Measurements from ENCODE around the gene EIF5A.

The EIF5A gene

DNA sequence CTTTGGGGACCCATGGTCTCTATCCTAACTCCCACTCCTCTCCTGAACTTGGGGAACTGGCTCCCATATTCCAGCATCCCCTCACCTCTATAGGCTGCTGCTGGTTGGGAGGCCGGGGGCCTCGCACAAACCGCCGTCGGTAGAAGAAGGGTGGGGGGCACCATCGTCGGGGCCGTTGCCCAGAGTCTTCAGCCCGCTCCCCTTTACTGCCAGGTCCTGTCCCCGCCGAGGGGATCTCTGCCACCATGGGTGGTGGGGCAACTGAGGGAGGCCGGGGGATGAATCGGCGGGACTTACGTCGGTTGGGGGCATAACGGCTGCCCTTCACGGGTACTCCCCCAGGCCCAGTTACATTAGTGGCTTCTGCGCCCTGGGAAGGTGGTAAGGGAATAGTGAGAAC is 17.3 kb upstream of the EIF5A start:
- DNase-seq (ENCODE audit: insufficient read length) = no peak
- no peak for FAIRE-seq
- TF ChIP-seq POLR2AphosphoS5 (IDR thresholded peaks at IDR 0.05; ENCODE audit: low read depth, low read length) (no peak), POLR2A (IDR thresholded peaks at IDR 0.05; ENCODE audit: low read depth, low read length) (no peak), TAF1 (IDR thresholded peaks at IDR 0.05; ENCODE audit: borderline replicate concordance, low read depth, low read length) (no peak)

DNA sequence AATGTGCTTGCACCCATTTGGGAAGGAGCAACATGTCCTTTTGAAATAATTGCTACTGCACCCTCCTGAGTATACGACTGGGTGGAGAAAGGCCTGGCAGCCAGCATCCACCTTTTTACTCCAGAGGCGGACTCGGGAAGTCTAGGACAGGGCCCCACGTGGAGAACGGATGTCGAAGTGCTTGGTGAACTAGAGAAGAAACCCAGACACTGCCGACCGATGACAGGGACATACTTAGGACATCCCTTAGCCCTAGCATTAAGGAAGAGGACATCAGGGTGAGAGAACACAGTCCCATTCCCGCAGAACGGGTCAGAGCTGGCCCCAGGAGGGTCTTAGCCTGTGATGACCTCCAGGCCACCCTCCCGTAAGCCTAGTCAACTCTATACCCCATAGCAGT is 16.7 kb upstream of the EIF5A start:
- DNase-seq (ENCODE audit: insufficient read length) = no peak
- no peak for FAIRE-seq
- no peak for TF ChIP-seq POLR2A (IDR thresholded peaks at IDR 0.05; ENCODE audit: low read depth, low read length)
- TF ChIP-seq TAF1 (IDR thresholded peaks at IDR 0.05; ENCODE audit: borderline replicate concordance, low read depth, low read length) = no peak
- no peak for TF ChIP-seq POLR2AphosphoS5 (IDR thresholded peaks at IDR 0.05; ENCODE audit: low read depth, low read length)

DNA sequence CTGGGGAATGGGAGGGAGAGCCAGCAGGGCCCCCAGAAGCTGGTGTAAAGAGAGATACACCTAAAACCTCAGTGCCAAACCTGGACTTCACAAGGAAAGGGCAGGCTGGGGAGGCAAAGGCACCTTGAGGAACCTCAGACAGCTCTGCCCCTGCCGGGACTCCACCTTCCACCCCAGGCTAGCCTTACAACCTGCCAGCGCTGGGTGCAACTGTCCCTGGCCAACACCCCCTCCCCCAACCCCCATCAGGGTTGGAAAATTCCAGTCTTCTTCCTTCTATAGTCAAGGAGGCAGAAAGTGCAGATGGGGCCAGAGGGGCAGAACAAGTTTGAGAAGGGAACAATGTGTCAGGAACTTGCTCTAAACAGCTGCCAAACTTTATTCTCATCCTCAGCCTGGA is 15.2 kb upstream of the EIF5A start:
- TF ChIP-seq POLR2AphosphoS5 (IDR thresholded peaks at IDR 0.05; ENCODE audit: low read depth, low read length) (no peak), POLR2A (IDR thresholded peaks at IDR 0.05; ENCODE audit: low read depth, low read length) (no peak), TAF1 (IDR thresholded peaks at IDR 0.05; ENCODE audit: borderline replicate concordance, low read depth, low read length) (no peak)
- FAIRE-seq = no peak
- DNase-seq (ENCODE audit: insufficient read length) = no peak

DNA sequence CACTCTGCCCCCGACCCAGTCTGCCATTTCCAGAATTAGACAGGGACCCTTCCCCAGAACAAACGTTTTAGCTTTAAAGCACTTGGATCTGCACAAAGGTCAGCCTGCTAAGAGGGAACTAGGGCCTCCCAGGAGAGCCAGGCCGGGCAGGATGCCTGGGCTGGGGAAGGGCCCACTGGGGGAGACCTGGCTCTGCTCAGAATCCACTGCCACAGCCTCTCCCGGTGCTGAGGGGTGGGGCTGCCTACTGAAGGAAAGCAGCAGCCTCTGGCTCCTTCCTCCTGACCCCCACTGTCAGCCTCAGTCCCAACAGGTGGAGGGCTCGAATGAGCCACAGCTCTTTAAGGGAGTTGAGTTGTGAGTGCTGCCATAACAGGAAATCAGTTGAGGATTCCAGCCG is 14.7 kb upstream of the EIF5A start:
- FAIRE-seq (no peak), DNase-seq (ENCODE audit: insufficient read length) (no peak)
- no peak for TF ChIP-seq POLR2AphosphoS5 (IDR thresholded peaks at IDR 0.05; ENCODE audit: low read depth, low read length)
- TF ChIP-seq POLR2A (IDR thresholded peaks at IDR 0.05; ENCODE audit: low read depth, low read length) = no peak
- no peak for TF ChIP-seq TAF1 (IDR thresholded peaks at IDR 0.05; ENCODE audit: borderline replicate concordance, low read depth, low read length)

DNA sequence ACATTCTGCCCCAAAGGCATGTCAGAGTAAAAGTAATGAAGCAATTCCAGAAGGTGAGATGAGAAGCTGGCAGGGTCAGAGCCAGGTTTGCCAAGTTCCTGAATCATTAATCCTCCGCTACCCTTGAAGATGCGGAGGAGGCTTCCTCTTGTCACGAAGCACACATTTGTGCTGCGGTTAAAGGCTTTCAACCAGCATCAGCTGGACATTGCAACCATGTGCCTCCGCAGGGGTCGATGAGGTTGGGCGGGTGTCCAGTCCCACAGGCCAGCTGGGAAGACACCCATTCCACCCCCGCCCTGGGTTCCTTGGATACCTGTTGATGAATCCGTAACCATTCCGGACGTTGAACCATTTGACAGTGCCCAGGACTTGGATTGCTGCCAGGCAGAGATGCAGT is 14.3 kb upstream of the EIF5A start:
- no peak for DNase-seq (ENCODE audit: insufficient read length)
- no peak for TF ChIP-seq POLR2AphosphoS5 (IDR thresholded peaks at IDR 0.05; ENCODE audit: low read depth, low read length)
- TF ChIP-seq POLR2A (IDR thresholded peaks at IDR 0.05; ENCODE audit: low read depth, low read length) = no peak
- no peak for TF ChIP-seq TAF1 (IDR thresholded peaks at IDR 0.05; ENCODE audit: borderline replicate concordance, low read depth, low read length)
- FAIRE-seq = no peak

DNA sequence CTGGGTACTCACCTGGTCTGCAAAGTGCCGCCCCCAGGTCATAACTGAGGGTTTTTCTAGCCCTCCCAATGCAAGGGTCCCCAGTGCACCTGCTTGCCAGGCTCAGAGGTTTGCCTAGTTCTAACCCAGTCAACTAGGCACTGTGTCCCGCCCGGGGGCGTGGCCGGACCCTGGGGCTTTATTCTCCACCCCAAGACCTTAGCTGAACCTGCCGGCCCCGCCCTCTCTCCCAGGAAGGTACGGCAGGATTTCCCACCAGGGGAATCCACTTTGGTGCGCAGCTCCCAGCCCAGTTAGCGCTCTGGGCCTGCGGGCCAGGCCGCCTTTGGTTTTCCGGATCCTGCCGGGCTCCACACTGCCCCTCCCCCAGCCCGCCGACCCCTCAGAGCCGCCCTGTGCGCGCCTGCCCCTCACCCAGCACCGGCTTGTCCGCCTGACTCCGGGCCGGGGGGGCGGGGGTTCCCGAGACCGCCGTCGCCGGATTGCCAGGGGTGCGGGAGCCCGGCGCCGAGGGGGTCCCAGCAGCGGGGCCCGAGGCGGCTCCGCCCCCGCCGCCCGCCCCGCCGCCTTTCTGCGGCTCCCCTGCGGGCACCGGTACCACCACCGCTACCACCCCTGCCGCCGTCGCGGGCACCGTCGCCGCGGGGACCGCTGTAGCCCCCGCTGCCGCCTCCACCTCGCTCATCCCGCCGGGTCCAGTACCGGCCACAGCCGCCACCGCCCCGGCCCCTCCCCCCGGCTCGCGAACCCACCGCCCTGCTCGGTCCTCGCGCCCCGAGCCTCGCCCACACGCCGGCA is 13.4 kb upstream of the EIF5A start:
- FAIRE-seq = no peak
- TF ChIP-seq TAF1 (IDR thresholded peaks at IDR 0.05; ENCODE audit: borderline replicate concordance, low read depth, low read length) = no peak
- no peak for TF ChIP-seq POLR2A (IDR thresholded peaks at IDR 0.05; ENCODE audit: low read depth, low read length)
- TF ChIP-seq POLR2AphosphoS5 (IDR thresholded peaks at IDR 0.05; ENCODE audit: low read depth, low read length) = no peak
- no peak for DNase-seq (ENCODE audit: insufficient read length)

DNA sequence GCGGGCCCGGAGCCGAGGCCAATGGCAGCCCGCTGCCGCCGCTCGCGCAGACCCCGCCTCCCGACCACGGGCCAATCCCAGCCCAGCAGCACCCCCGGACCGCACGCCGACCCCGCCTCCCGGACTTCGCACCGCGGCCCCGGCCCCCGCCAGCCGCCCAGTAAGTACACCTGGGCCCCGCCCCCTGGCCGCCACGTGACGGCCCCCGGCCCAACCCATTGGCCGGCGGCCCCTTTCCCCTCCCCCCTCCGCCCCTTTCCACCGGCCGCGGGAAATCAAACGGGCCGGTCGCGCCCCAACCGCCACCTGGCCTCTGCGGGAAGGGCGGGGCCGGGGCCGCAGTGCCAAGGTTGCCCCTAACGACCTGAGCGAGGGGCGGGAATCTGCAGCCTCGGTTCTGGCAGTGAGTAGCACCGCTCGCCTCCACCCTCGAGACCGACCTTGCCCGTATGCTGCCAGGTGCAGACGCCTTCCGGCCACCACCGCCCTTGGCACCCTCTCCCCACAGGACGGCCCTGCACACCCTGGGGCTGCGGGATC is 12.7 kb upstream of the EIF5A start, which contains the start of gene YBX2:
YBX2 (minus strand) TSS at position 26 of the 540 bp plus-strand sequence. CDS start 139 bp downstream, outside the sequence.
- DNase-seq (ENCODE audit: insufficient read length) = peak; percentile 86
- FAIRE-seq = peak; percentile 62
- TF ChIP-seq POLR2A (IDR thresholded peaks at IDR 0.05; ENCODE audit: low read depth, low read length) (no peak), POLR2AphosphoS5 (IDR thresholded peaks at IDR 0.05; ENCODE audit: low read depth, low read length) (no peak), TAF1 (IDR thresholded peaks at IDR 0.05; ENCODE audit: borderline replicate concordance, low read depth, low read length) (no peak)

DNA sequence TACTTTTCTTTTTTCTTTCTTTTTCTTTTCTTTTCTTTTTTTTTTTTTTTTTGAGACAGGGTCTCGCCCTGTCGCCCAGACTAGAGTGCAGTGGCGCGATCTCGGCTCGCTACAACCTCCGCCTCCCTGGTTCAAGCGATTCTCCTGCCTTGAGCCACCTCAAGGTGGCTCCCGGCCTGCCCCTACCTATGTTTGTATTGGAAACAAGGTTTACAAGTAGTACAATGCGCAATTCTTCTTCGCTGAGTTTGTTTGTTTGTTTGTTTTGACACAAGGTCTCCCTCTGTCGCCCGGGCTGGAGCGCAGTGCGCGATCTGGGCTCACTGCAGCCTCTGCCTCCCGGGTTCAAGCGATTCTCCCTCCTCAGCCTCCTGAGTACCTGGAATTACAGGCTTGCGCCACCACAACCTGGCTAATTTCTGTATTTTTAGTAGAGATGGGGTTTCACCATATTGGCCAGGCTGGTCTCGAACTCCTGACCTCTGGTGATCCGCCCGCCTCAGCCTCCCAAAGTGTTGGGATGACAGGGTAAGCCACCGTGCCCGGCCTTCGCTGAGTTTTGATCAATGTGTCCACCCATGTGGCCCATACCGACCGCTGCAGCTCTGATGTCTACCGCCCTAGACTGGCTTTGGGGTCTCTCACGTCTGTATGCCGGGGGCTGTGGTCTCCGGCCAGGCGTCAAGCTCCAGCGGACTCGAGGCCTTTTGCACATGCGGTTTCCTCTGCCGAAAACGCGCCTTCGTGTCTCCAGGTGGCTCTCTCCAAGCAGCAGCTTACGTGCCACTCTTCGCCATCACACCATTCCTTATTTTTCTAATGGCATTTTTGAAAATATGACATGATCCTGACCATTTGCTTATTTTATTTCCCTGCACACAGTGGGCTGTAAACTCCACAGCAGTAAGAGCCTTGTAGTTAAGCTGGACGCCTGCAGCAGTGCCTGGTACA is 11.9 kb upstream of the EIF5A start:
- DNase-seq (ENCODE audit: insufficient read length) (no peak), FAIRE-seq (no peak)
- TF ChIP-seq POLR2AphosphoS5 (IDR thresholded peaks at IDR 0.05; ENCODE audit: low read depth, low read length) (no peak), POLR2A (IDR thresholded peaks at IDR 0.05; ENCODE audit: low read depth, low read length) (no peak), TAF1 (IDR thresholded peaks at IDR 0.05; ENCODE audit: borderline replicate concordance, low read depth, low read length) (no peak)

DNA sequence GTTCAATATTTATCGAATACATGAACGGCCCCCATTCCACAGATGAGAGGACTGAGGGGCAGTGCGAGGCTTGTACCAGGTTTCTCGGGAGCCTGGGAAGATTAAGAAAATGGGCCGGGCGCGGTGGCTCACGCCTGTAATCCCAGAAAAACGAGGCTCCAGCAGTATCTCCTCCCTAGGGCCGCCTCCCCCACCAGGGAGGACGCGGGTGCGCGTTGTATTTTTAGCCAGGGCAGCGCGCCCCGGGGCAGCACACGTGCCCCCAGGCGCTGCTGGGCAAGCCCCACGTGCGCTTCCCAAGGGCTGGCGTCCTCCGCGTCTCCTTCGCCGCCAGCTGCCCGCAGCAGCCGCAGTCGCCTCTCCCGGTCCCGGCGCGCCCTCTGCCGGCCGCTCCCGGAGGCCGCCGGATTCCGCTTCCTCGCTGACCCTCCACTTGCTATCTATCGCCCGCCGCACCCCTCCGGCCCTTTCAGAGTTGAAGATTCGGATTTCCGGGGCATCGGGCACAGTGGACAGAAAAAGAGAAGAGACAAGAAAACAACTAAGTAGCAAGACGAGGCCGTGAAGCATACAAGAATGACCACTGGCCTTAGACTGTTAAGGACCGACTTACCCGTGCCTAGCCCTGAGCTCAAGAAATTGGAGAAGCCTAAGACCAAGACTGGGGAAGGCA is 11.1 kb upstream of the EIF5A start:
- FAIRE-seq = peak; percentile 85
- DNase-seq (ENCODE audit: insufficient read length) = peak; percentile 81
- TF ChIP-seq POLR2AphosphoS5 (IDR thresholded peaks at IDR 0.05; ENCODE audit: low read depth, low read length) (no peak), POLR2A (IDR thresholded peaks at IDR 0.05; ENCODE audit: low read depth, low read length) (no peak), TAF1 (IDR thresholded peaks at IDR 0.05; ENCODE audit: borderline replicate concordance, low read depth, low read length) (no peak)

DNA sequence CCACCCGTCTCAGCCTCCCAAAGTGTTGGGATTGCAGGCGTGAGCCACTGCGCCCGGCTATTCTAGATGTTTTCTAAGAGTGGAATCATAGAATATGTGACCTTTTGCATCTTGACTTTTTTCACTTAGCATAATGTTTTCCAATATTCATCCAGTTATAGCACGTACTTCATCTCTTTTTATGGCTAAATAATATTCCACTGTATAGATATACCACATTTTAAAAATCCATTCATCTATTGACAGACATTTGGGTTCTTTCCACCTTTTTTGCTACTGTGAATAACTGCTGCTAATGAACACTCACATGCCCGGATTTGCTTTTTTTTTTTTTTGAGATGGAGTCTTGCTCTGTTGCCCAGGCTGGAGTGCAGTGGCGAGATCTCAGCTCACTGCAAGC is 3.2 kb upstream of the EIF5A start:
- DNase-seq (ENCODE audit: insufficient read length) (no peak), FAIRE-seq (no peak)
- no peak for TF ChIP-seq POLR2A (IDR thresholded peaks at IDR 0.05; ENCODE audit: low read depth, low read length)
- no peak for TF ChIP-seq POLR2AphosphoS5 (IDR thresholded peaks at IDR 0.05; ENCODE audit: low read depth, low read length)
- TF ChIP-seq TAF1 (IDR thresholded peaks at IDR 0.05; ENCODE audit: borderline replicate concordance, low read depth, low read length) = no peak
